Thoracic aorta (tissue), 2 donors: ENCODE results near the gene ANO1. TPM values are rescaled to one million over a fixed set of nuclear protein-coding genes. Genes with fewer than 3 reads are reported as not detected.

Experiments
- ATAC-seq: fragments of 150-250 bp; one replicate; pipeline ENCODE4 v1.8.0; 2017; ENCODE audit warnings: low read depth; ENCODE audit not compliant: insufficient number of reproducible peaks, low FRiP score
- DNase-seq: peaks from one replicate; pipeline ENCODE4 v3.0.0-alpha.2; 2020; ENCODE audit warnings: low spot score
- H3K27ac ChIP-seq, 2 donors: fragments of 200-600 bp; sonication (generic); 1 replicate in 1 of 2; 2 replicates in 1 of 2; pipeline ENCODE4 v1.5.1; 2016; ENCODE audit warnings: mild to moderate bottlenecking in 2 of 2, moderate library complexity in 2 of 2
- H3K27me3 ChIP-seq: fragments of 200-600 bp; sonication (generic); replicated peaks from 2 replicates; pipeline ENCODE4 v1.6.0; 2016; ENCODE audit warnings: mild to moderate bottlenecking; ENCODE audit not compliant: insufficient read depth
- H3K36me3 ChIP-seq: fragments of 200-600 bp; sonication (generic); one replicate; pipeline ENCODE4 v1.5.1; 2016
- H3K4me1 ChIP-seq, 2 donors: fragments of 200-600 bp; sonication (generic); 1 replicate in 1 of 2; 2 replicates in 1 of 2; pipeline versions ENCODE4 v1.5.1 to v1.6.0; 2016; ENCODE audit warnings: low read depth in 2 of 2, mild to moderate bottlenecking in 1 of 2; ENCODE audit not compliant: control insufficient read depth in 1 of 2
- H3K4me3 ChIP-seq: fragments of 200-600 bp; sonication (generic); 2 replicates; pipeline ENCODE4 v1.5.1; 2016; ENCODE audit warnings: mild to moderate bottlenecking
- H3K9me3 ChIP-seq: fragments of 200-600 bp; sonication (generic); 2 replicates; pipeline ENCODE4 v1.5.1; 2016
- total RNA-seq, 2 donors: library from RNA; depleted of rRNA; stranded (reverse); fragments of >200 nt; gene quantifications; one replicate each; pipeline versions ENCODE4 v1.1.0 to v1.2.3, GENCODE V29; 2016
- TF ChIP-seq, protein P1 (sequence below): fragments of 200-600 bp; sonication (generic); IDR thresholded peaks from one replicate; pipeline ENCODE4 v1.5.1; 2019; ENCODE audit warnings: antibody characterized with exemption

ANO1 gene
- total RNA-seq, 2 donors from 2014 or later, result 122 to 161 TPM

DNA sequence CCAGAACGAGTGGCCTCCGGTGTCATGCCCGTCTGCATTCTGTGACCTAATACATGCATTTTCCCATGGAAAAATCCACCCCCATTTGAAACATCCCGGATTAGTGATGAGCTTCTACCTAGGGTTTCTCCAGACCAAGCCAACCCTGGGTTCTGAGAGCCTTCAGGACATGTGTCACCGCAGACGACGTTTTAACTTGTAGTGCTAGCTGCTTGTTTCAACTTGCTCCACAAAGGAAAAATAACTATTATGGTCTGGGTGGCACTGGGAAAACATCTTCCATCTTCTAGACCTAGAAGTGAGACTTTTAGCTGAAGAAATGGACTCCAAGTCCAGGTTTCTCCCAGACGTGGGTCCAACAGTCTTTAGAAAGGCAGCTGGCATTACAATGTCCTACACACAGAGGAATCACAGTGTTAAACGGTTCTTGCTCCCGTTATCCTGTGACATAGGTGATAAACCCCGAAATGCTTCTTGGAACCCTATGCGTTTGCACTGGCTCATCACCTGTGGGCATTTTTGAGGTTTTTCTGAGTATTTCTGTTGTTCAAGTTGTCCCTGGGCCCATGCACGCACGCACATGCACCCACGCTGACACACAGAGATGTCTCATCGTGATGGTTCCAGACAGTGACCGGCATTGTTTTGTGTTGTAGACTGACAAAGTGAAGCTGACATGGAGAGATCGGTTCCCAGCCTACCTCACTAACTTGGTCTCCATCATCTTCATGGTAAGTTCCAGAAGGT is 78.3 kb downstream of the ANO1 start:
- Histone ChIP-seq H3K36me3 (peaks cover 42% of the 10 kb centered on the region), H3K4me3 (no peak overlapping the region), H3K27me3 (no peaks in the 10 kb centered on the region), H3K4me1 (peaks cover 4 to 21% of the 10 kb centered on the region in 2 donors), H3K9me3 (no peaks in the 10 kb centered on the region), H3K27ac (no peak overlapping the region)
- no peak for DNase-seq
- no peak for ATAC-seq
- TF ChIP-seq, protein P1, sequence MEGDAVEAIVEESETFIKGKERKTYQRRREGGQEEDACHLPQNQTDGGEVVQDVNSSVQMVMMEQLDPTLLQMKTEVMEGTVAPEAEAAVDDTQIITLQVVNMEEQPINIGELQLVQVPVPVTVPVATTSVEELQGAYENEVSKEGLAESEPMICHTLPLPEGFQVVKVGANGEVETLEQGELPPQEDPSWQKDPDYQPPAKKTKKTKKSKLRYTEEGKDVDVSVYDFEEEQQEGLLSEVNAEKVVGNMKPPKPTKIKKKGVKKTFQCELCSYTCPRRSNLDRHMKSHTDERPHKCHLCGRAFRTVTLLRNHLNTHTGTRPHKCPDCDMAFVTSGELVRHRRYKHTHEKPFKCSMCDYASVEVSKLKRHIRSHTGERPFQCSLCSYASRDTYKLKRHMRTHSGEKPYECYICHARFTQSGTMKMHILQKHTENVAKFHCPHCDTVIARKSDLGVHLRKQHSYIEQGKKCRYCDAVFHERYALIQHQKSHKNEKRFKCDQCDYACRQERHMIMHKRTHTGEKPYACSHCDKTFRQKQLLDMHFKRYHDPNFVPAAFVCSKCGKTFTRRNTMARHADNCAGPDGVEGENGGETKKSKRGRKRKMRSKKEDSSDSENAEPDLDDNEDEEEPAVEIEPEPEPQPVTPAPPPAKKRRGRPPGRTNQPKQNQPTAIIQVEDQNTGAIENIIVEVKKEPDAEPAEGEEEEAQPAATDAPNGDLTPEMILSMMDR, result no peak

DNA sequence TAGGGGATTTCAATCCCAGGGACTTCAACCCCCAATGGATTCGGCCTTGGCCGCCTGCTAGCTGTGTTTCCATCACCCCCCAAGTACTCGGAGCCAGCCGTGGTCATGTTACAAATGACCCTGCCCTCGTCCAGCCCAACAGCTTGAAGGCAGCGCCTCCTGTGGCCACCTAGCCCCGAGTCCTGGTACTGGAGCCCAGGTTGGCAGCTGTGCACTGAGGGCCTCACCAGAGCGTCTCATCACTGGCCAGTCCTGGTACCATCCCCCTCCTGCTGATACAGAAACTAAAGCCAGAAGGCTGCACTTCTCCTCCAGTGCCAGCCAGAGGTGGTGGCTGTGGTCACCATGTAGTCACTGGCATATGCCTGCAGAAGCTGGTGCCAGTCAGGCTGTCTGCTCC is 80.1 kb downstream of the ANO1 start:
- Histone ChIP-seq H3K27me3 (no peaks in the 10 kb centered on the region), H3K4me1 (peaks cover 4 to 21% of the 10 kb centered on the region in 2 donors), H3K27ac (peak overlapping the region; percentile 17 to 46), H3K4me3 (no peak overlapping the region), H3K9me3 (no peaks in the 10 kb centered on the region), H3K36me3 (peaks cover 44% of the 10 kb centered on the region)
- DNase-seq (no peak), ATAC-seq (no peak)
- TF ChIP-seq, protein P1, result peak; percentile 40

DNA sequence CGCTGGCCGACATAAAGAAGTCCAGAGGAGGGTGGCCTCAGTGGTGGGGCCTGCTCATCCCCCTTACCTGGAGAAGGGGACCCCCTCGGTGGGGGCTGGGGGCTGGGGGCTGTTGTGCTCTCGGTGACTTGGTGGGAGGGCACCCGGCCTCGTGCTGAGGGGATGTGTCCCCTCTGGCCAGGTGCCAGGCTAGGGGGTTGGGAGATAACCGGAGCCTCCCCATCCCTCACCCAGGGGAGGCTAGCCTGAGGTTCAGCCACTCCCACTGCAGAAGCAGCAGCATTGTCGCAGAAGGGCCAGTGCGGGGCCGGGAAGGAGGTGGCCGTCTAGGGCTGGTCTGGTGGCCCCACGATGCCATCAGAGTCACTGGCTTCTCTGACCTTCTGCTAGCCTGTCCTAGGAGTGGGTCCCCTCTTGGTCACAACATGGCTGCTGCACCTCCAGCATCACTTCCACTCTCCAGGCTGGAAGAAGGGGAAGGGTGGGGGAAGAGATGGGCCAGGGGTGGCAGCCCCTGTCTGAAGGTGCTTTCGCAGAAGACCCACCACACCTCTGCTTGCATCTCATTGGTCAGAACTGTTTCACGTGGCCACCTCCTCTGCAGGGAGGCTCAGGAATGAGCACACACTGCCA is 80.8 kb downstream of the ANO1 start:
- no peak for DNase-seq
- Histone ChIP-seq H3K4me1 (peaks cover 4 to 21% of the 10 kb centered on the region in 2 donors), H3K27me3 (no peaks in the 10 kb centered on the region), H3K27ac (peak overlapping the region; percentile 21 to 46), H3K4me3 (no peak overlapping the region), H3K9me3 (no peaks in the 10 kb centered on the region), H3K36me3 (peaks cover 44% of the 10 kb centered on the region)
- TF ChIP-seq, protein P1, result no peak
- ATAC-seq, result no peak

DNA sequence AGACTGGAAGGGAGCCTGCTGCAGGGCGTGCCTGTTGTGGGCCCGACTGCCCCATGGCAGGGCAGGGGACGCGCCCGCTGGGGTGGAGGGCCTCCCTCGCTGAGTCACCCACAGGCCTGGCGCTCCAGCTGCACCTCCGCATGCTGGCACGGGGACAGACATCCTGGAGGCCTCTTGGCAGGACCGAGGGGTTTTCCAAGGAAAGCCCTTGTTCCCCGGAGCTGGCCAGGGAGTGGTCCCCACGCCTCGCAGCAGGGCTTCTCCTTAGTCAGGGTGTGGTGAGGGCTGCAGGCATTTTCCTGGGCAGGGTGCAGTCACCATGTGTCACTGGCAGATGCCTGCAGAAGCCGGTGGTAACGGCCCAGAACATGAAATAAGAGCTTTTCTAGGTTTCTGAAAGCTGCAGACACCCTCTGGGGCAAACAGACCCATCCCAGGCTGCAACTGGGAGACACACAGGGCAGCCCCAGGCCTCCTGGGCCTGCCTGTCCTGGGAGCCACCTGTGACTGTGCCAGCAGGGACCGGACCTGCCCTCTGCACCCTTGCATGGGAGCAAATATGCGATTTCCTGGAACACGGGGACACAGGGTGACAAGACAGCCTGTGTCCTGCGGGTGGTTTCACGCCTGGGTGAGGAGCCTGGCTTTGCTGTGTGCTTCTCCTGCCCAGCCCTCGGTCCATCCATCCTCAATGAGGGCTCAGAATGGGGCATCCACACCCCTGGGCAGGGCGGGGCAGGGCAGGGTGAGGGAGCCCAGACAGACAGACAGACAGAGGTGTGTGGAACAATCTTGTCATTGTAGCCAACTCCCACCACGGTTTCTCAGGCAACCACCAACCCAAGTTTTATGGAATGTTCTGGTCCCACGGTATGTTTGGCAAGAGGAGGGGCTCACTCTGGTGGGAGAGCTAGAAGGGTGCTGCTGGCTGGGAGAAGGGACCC is 81.8 kb downstream of the ANO1 start:
- ATAC-seq (peak; percentile 40), DNase-seq (peak; percentile 68)
- peak overlapping the region in 1 of 2 donors; percentile 46 for H3K27ac ChIP-seq

More for the DNA sequence above, 81.8 kb downstream of the ANO1 start:
- Histone ChIP-seq H3K27me3 (no peaks in the 10 kb centered on the region), H3K4me3 (no peak overlapping the region), H3K36me3 (peaks cover 46% of the 10 kb centered on the region), H3K4me1 (peaks cover 4 to 21% of the 10 kb centered on the region in 2 donors), H3K9me3 (no peaks in the 10 kb centered on the region)
- TF ChIP-seq, protein P1, result no peak
